CD4-positive, alpha-beta memory T cell (primary cell): ENCODE results near the gene TFDP2. TPM values are rescaled to one million over a fixed set of nuclear protein-coding genes. Genes with fewer than 3 reads are reported as not detected.

Experiments used
- CTCF ChIA-PET: fragments of 350-600 bp; sonication (Branson Sonifier 250); formaldehyde crosslinking; loops from one replicate; lab custom pipeline; 2021; ENCODE audit warnings: inconsistent platforms; ENCODE audit not compliant: partially characterized antibody; lab: Charles Lee
- POLR2A ChIA-PET: fragments of 350-600 bp; sonication (Branson Sonifier 250); formaldehyde crosslinking; loops from one replicate; lab custom pipeline; 2021; ENCODE audit not compliant: partially characterized antibody; lab: Charles Lee
- DNase-seq, 5 donors: peaks; one replicate each; pipeline versions ENCODE4 v3.0.0 to v3.0.0-alpha.2; 2020 to 2022; ENCODE audit warnings: mixed read lengths in 1 of 5
- H3K27ac ChIP-seq: one replicate; pipeline ENCODE4 v1.7.0; 2013; ENCODE audit warnings: low read depth, low read length
- H3K27me3 ChIP-seq: 2 replicates; pipeline ENCODE4 v1.7.0; 2013; ENCODE audit warnings: mild to moderate bottlenecking, low read length, moderate library complexity; ENCODE audit not compliant: insufficient read depth
- H3K36me3 ChIP-seq: 2 replicates; pipeline ENCODE4 v1.7.0; 2013; ENCODE audit warnings: mild to moderate bottlenecking, low read length, moderate library complexity; ENCODE audit not compliant: insufficient read depth
- H3K4me1 ChIP-seq: 2 replicates; pipeline ENCODE4 v1.7.0; 2013; ENCODE audit warnings: mild to moderate bottlenecking, low read length, moderate library complexity; ENCODE audit not compliant: insufficient read depth
- H3K4me3 ChIP-seq, 2 donors: one replicate each; pipeline ENCODE4 v1.7.0; 2013; ENCODE audit warnings: low read length in 2 of 2, mild to moderate bottlenecking in 1 of 2
- H3K9me3 ChIP-seq, 2 donors: one replicate each; pipeline ENCODE4 v1.7.0; 2013; ENCODE audit warnings: low read length in 2 of 2, control low read depth in 1 of 2; ENCODE audit not compliant: control insufficient read depth in 1 of 2
- H3K27ac Mint-ChIP-seq, 7 donors: one replicate each; pipeline ENCODE4 v1.8.0; 2020 to 2021; ENCODE audit warnings: mixed read lengths in 7 of 7, mild to moderate bottlenecking in 6 of 7, inconsistent platforms in 3 of 7, moderate library complexity in 3 of 7
- H3K27me3 Mint-ChIP-seq, 2 donors: one replicate each; pipeline ENCODE4 v1.8.0; 2020 to 2021; ENCODE audit warnings: mixed read lengths in 2 of 2
- H3K36me3 Mint-ChIP-seq, 2 donors: one replicate each; pipeline ENCODE4 v1.8.0; 2020 to 2021; ENCODE audit warnings: mixed read lengths in 2 of 2, inconsistent platforms in 1 of 2, mild to moderate bottlenecking in 1 of 2
- H3K4me1 Mint-ChIP-seq, 4 donors: one replicate each; pipeline ENCODE4 v1.8.0; 2020 to 2021; ENCODE audit warnings: mixed read lengths in 4 of 4, mild to moderate bottlenecking in 1 of 4
- H3K4me3 Mint-ChIP-seq, 8 donors: one replicate each; pipeline ENCODE4 v1.8.0; 2020 to 2021; ENCODE audit warnings: mixed read lengths in 8 of 8, mild to moderate bottlenecking in 7 of 8, moderate library complexity in 6 of 8, inconsistent platforms in 3 of 8
- H3K9me3 Mint-ChIP-seq, 8 donors: one replicate each; pipeline ENCODE4 v1.8.0; 2020 to 2021; ENCODE audit warnings: mixed read lengths in 8 of 8, mild to moderate bottlenecking in 5 of 8, inconsistent platforms in 3 of 8, moderate library complexity in 1 of 8
- intact Hi-C: fragments of 100-400 bp; cut with micrococcal nuclease; formaldehyde crosslinking; loops from one replicate; pipeline ENCODE4 v1.15.1; 2023
- polyA plus RNA-seq, 2 donors: library from polyadenylated mRNA; unstranded; fragments of 300-500 nt; fragmentation: Illumina TruSeq; gene quantifications; one replicate each; pipeline ENCODE4 v1.2.3, GENCODE V29; 2021
- total RNA-seq, 2 experiments: library from RNA; stranded (reverse); gene quantifications; one replicate each; pipeline ENCODE4 v1.2.3, GENCODE V29; 2021

TFDP2 gene
- total and polyA plus RNA-seq, 4 experiments from 2014 or later: 13.6 to 31.5 (median 22.2) TPM

DNA sequence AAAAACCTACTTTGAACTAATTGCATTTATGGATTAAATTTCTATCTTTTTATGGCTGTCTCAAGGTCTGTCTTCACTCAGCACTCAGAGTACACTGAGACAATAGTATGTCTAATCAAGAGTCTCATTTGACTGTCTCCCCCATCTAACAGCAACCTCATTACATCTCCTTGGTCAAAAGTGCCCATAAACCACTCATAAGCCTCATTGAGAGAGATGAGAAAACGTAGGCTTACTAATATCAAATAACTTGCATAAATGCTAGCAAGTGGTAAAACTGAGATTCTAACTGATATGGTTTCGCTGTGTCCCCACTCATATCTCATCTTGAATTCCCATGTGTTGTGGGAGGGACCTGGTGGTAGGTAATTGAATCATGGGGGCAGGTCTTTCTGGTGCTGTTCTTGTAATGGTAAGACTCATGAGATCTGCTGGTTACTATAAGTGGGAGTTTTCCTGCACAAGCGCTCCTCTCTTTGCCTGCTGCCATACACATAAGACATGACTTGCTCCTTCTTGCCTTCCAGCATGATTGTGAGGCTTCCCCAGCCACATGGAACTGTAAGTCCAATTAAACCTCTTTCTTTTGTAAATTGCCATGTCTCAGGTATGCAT lies 113.9 kb downstream of the TFDP2 start:
- no peaks in the 10 kb centered on the region for H3K9me3 Mint-ChIP-seq
- H3K36me3 Mint-ChIP-seq: peaks cover 0 to 4% of the 10 kb centered on the region in 2 donors
- peak overlapping the region in 1 of 7 donors; percentile 31 for H3K27ac Mint-ChIP-seq
- ChIA-PET CTCF (no interaction called here), POLR2A (no interaction called here)
- no peak for DNase-seq
- Histone ChIP-seq H3K36me3 (no peaks in the 10 kb centered on the region), H3K4me1 (no peaks in the 10 kb centered on the region), H3K9me3 (no peaks in the 10 kb centered on the region), H3K4me3 (no peak overlapping the region), H3K27me3 (no peaks in the 10 kb centered on the region), H3K27ac (no peak overlapping the region)
- no peak overlapping the region for H3K4me3 Mint-ChIP-seq
- peaks cover 0 to 6% (median 4%) of the 10 kb centered on the region in 4 donors for H3K4me1 Mint-ChIP-seq
- intact Hi-C loops: no loop called here
- no peaks in the 10 kb centered on the region for H3K27me3 Mint-ChIP-seq

DNA sequence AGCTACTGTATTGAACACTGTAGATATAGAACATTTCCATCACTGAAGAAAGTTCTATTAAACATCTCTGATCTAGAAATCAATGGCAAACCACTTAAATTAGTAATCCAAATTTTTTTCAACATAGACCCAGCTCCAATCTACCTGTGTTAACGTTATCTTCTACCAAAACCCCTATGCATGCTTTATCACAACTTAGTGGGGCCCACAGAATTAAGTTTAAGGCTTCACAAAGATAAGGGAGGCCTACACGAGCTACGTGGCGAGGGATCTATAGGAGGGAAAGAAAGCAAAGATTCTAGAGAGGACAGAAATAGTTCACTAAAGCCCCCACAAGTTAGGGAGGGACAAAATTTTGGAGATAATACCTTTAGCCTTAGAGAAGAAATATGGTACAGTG lies 116.1 kb downstream of the TFDP2 start:
- POLR2A ChIA-PET: no interaction called here
- CTCF ChIA-PET: no interaction called here
- no peaks in the 10 kb centered on the region for H3K36me3 ChIP-seq
- no peaks in the 10 kb centered on the region for H3K4me1 ChIP-seq
- no peaks in the 10 kb centered on the region for H3K27me3 ChIP-seq
- no peak overlapping the region for H3K27ac ChIP-seq
- H3K36me3 Mint-ChIP-seq: peaks cover 2 to 4% of the 10 kb centered on the region in 2 donors
- intact Hi-C loops: no loop called here
- no peak overlapping the region for H3K4me3 Mint-ChIP-seq
- H3K27ac Mint-ChIP-seq: no peak overlapping the region
- H3K4me1 Mint-ChIP-seq: peaks cover 7 to 15% (median 12%) of the 10 kb centered on the region in 4 donors
- H3K9me3 Mint-ChIP-seq: no peaks in the 10 kb centered on the region
- H3K27me3 Mint-ChIP-seq: no peaks in the 10 kb centered on the region
- DNase-seq: no peak
- H3K9me3 ChIP-seq: no peaks in the 10 kb centered on the region
- H3K4me3 ChIP-seq: no peak overlapping the region

DNA sequence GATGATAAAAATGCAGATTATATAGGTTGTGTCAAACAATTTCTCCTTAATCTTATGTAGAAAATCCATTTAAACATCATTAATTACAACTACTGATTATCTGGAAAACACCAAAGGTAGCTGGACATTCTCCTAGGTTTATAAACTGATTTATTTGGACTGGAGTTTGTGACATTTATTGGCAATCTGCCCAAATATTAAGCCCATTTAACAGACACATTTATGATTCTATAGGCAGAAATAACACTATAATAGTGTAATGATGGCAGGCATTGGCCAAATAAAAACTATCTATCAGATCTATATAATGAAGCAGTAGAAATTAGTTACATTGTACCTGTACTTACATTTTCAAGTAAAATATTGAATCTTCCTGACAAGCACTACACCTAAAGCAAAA lies 117.8 kb downstream of the TFDP2 start:
- no peaks in the 10 kb centered on the region for H3K9me3 Mint-ChIP-seq
- H3K4me3 Mint-ChIP-seq: no peak overlapping the region
- Histone ChIP-seq H3K36me3 (no peaks in the 10 kb centered on the region), H3K4me3 (no peak overlapping the region), H3K4me1 (peaks cover 3% of the 10 kb centered on the region), H3K9me3 (no peaks in the 10 kb centered on the region), H3K27ac (no peak overlapping the region), H3K27me3 (no peaks in the 10 kb centered on the region)
- POLR2A ChIA-PET: no interaction called here
- intact Hi-C loops: no loop called here
- H3K36me3 Mint-ChIP-seq: peaks cover 2 to 6% of the 10 kb centered on the region in 2 donors
- H3K27me3 Mint-ChIP-seq: no peaks in the 10 kb centered on the region
- CTCF ChIA-PET: no interaction called here
- no peak for DNase-seq
- no peak overlapping the region for H3K27ac Mint-ChIP-seq
- H3K4me1 Mint-ChIP-seq: peaks cover 14 to 24% (median 18%) of the 10 kb centered on the region in 4 donors

DNA sequence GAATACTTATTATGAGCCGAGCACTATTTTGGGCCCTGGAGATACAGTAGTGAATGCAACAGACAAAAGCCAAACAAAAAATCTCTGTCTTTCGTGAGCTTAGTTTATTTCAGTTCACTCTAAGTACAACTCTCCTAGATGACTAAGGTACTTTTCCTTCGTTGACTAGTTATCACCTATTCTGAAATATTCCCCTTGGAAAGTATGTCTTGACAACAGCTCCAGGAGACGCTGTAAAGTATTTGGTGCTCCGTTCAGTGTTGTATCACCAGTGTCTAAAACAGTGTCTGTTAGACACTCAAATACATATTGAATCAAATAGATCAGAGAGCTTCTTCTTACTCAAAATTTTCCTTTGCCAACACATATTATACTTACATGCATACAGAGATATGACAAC lies 119.6 kb downstream of the TFDP2 start:
- ChIA-PET CTCF (no interaction called here), POLR2A (no interaction called here)
- peaks cover 14 to 25% (median 18%) of the 10 kb centered on the region in 4 donors for H3K4me1 Mint-ChIP-seq
- Histone ChIP-seq H3K36me3 (no peaks in the 10 kb centered on the region), H3K27ac (no peak overlapping the region), H3K9me3 (no peaks in the 10 kb centered on the region), H3K27me3 (no peaks in the 10 kb centered on the region), H3K4me1 (peaks cover 6% of the 10 kb centered on the region), H3K4me3 (no peak overlapping the region)
- peaks cover 2 to 3% of the 10 kb centered on the region in 2 donors for H3K36me3 Mint-ChIP-seq
- DNase-seq: no peak
- H3K27me3 Mint-ChIP-seq: no peaks in the 10 kb centered on the region
- no peaks in the 10 kb centered on the region for H3K9me3 Mint-ChIP-seq
- H3K4me3 Mint-ChIP-seq: no peak overlapping the region
- peak overlapping the region in 2 of 7 donors; percentile 14 to 74 for H3K27ac Mint-ChIP-seq
- intact Hi-C loops: no loop called here

DNA sequence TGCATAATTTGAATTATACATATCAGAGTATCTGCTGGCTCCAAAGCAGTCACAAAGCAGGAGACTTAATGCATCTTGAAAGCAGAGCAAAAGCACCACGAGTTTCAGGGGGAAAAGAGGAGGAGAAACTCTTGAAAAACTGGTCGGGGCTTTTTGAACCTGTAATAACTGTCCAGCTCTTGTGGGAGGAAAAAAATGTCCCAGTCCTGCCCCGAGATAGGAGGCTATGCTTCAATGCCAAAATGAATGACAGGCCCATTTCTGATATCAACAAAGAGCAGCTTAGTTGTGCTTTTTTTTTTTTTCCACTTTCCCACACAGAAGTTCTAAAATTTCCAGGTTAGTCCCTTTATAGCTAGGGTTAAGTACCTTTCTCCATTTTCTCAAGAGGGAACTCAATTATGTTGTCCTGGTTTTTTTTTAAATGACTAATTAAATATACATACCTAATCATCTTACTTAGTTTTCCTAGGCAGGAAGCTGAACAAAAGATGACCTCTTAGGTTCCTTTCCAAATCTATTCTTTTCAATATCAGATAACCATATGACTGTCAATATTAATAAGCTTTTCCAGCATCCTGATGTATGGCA lies 120.2 kb downstream of the TFDP2 start:
- POLR2A ChIA-PET: no interaction called here
- no peak overlapping the region for H3K4me3 Mint-ChIP-seq
- peak overlapping the region in 2 of 7 donors; percentile 10 to 74 for H3K27ac Mint-ChIP-seq

DNA sequence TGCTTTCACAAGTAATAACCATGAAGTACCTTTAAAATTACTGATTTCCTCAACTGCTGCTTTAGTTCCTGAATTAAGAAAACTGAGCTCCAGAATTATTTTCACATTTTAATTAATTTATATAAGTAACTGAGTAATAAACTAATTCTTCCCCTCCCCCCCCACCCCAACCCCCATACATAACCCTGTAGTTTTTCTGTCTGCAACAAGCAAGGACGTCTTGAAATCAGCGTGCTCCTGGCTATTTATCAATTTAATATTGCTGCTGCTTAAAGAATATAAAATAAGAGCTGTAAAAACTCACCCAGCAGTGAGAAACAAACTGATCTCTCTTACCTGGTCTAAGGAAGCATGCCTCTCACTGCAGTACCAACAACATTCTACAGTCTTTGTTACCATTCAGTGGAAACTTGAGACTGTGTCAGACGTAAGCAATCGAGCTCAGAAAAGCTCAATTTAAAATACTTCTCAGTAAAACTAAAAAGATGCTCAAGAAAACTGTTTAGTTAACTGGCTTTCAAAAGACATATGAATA lies 121.0 kb downstream of the TFDP2 start:
- CTCF ChIA-PET: interaction anchor here (0.8 to 0.9 kb wide), 2 partner anchors 57 to 273 kb away, joined by 3 read pairs; no protein-coding TSS in a partner anchor
- POLR2A ChIA-PET: no interaction called here
- no peaks in the 10 kb centered on the region for H3K27me3 Mint-ChIP-seq
- peak overlapping the region in 4 of 7 donors; percentile 56 to 80 (median 62) for H3K27ac Mint-ChIP-seq
- intact Hi-C loops: no loop called here
- Histone ChIP-seq H3K9me3 (no peaks in the 10 kb centered on the region), H3K36me3 (no peaks in the 10 kb centered on the region), H3K27me3 (no peaks in the 10 kb centered on the region), H3K4me1 (peaks cover 6% of the 10 kb centered on the region), H3K27ac (no peak overlapping the region), H3K4me3 (peak overlapping the region in 1 of 2 donors; percentile 2)
- peak; percentile 24 to 51 (median 35) for DNase-seq
- H3K4me3 Mint-ChIP-seq: peak overlapping the region; percentile 75 to 95 (median 84)
- peaks cover 2 to 8% of the 10 kb centered on the region in 2 donors for H3K36me3 Mint-ChIP-seq
- H3K9me3 Mint-ChIP-seq: no peaks in the 10 kb centered on the region
- peaks cover 14 to 25% (median 17%) of the 10 kb centered on the region in 4 donors for H3K4me1 Mint-ChIP-seq

More for the DNA sequence above, 120.2 kb downstream of the TFDP2 start:
- Histone ChIP-seq H3K4me3 (no peak overlapping the region), H3K9me3 (no peaks in the 10 kb centered on the region), H3K4me1 (peaks cover 6% of the 10 kb centered on the region), H3K36me3 (no peaks in the 10 kb centered on the region), H3K27me3 (no peaks in the 10 kb centered on the region), H3K27ac (no peak overlapping the region)
- Mint-ChIP-seq H3K9me3 (no peaks in the 10 kb centered on the region), H3K27me3 (no peaks in the 10 kb centered on the region), H3K4me1 (peaks cover 14 to 25% (median 18%) of the 10 kb centered on the region in 4 donors), H3K36me3 (peaks cover 2 to 6% of the 10 kb centered on the region in 2 donors)
- CTCF ChIA-PET: no interaction called here
- DNase-seq: no peak
- intact Hi-C loops: no loop called here

DNA sequence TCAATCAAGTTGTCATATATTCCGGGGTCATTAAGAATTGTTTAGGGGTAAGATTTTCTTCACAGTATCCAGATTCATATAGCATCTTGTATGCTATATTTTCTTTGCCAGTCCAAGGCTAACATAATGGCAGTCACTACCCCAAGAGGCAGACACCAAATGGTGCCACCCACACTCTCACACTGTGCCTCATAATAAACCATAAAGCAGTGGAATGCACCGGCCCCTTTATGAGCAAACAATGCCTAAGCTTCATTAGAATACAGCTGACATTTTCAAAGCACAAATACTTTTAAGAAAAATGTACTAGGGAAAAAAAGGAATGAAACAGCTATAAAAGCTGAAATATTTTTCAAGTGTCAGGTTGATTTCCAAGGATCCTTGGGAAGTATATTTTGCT lies 121.6 kb downstream of the TFDP2 start:
- peak overlapping the region in 1 of 2 donors; percentile 2 for H3K4me3 ChIP-seq
- Mint-ChIP-seq H3K27me3 (no peaks in the 10 kb centered on the region), H3K27ac (peak overlapping the region in 6 of 7 donors; percentile 4 to 70 (median 42)), H3K36me3 (peaks cover 2 to 8% of the 10 kb centered on the region in 2 donors), H3K9me3 (no peaks in the 10 kb centered on the region), H3K4me3 (peak overlapping the region; percentile 62 to 81 (median 78)), H3K4me1 (peaks cover 14 to 25% (median 17%) of the 10 kb centered on the region in 4 donors)
- POLR2A ChIA-PET: no interaction called here
- CTCF ChIA-PET: interaction anchor here (0.8 to 0.9 kb wide), 2 partner anchors 56 to 272 kb away, joined by 3 read pairs; no protein-coding TSS in a partner anchor
- peaks cover 6% of the 10 kb centered on the region for H3K4me1 ChIP-seq
- H3K36me3 ChIP-seq: no peaks in the 10 kb centered on the region
- no peaks in the 10 kb centered on the region for H3K9me3 ChIP-seq
- no peaks in the 10 kb centered on the region for H3K27me3 ChIP-seq
- DNase-seq: peak in 1 of 5 donors; percentile 47
- no peak overlapping the region for H3K27ac ChIP-seq
- intact Hi-C loops: no loop called here
